RPMI8226 (cell line): ENCODE results near the gene LRRK1.

Experiments used
- DNase-seq: peaks from one replicate; pipeline ENCODE4 v3.0.0-alpha.2; 2015

Gene LRRK1

DNA sequence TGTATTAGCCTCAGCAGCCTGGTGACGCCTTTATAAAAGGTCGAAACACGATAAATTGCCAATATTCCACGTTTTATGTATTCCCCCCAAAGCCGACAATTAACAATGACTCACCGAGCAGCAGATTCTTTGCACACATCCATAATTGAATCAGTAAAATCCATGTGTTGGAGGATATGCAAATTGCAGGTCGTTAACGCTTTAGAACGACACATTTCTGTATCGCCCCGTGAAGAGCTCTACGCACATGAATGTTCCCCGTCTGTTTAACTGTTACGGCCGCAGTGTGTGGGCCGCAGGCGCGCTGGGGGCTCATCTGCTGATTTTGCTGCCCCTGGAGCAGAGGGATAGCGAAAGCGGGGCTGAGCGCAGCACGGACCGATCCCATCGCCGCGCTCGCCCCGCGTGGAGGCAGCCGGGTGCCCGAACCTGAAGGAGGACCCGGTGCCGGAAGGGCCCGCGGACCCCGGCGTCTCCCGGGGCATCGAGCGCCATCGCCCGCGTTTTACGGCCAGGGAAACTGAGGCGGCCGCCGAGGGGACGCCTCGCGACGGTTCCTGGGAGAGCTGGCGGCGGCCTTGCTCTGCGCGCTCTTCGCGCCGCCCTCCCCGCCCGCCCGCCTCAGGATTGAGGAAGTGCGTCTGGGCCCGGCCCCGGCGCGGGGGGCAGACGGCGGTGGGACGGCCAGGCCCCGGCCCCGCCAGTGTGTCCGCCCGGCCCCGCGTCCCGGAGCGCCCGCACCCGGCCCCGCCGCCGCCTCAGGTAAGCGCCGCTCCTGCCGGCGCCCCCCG, at the start of gene LRRK1:
LRRK1 (plus strand) TSS at position 668 of the 791 bp plus-strand sequence. CDS start 5,276 bp downstream, outside the sequence.
- DNase-seq = peak; percentile 72

DNA sequence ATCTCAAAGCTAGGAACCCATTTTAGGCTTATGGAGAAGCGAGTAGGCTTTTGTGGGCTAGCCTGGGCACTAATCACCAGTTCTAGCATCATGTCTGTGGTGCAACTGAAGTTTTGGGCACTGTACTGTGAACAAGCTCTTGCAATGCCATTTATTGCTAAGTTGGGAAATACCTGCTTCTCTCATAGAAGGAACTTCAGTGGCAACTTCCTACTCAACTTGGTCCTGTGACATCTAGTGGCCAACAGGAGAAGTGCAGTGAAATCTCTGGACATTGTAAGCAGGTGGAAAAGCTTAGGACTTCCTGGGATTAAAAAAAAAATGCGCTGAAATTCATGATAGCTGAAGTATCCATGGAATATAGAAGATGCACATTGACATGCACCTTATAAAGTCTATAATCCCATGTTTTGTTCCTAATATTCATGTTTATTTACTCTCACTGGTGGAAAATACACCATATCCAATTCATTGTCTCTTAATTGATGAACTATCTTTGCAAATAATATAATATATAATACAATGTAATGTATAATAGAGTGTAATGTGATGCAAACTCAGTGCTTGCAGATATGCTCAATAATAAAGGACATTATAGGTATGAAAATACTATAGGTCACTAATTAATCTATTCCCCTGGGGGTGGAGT, 46.0 kb upstream of the LRRK1 start:
- peak; percentile 74 for DNase-seq

GRCh38 chr15:100875495-100875894, 43.7 kb upstream of the LRRK1 start:
- no peak for DNase-seq

DNA sequence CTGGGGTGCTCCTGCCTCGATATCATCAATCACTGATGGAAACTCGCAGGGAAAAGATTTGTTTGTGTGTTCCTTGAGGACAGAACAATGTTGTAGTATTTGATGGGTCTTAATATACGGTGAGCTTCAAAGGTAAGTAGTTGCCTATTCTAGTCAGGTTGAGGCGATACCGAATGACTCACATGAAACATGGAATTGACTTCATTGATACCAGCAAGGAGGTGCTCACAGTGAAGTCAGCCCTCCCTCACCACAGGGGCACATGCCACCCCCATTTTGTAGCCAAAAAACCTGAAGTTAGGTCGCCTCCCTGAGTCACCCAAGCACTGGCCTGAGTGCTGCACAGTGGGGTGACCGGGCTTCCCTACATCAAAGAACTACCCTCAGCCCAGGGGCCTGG, 43.2 kb upstream of the LRRK1 start:
- DNase-seq = no peak

DNA sequence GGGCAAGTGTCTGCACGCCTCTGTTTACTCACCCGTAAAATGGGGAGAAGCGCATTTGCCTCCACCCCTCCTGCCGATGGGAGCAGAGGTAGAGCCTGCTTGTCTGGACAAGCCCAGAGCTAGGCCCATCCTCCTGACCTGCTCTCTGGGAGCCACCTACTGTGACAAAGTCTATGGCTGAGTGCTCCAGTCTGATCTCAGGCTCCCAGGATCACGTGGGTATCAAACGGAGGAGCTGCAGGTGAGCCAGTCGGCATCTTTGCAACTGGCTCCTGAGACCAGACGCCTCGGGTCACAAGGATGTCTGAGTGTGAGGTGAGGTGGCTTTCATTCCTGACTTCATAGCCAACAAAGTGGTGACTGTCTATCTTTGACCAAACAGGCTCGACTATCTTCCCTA, 41.6 kb upstream of the LRRK1 start:
- no peak for DNase-seq

DNA sequence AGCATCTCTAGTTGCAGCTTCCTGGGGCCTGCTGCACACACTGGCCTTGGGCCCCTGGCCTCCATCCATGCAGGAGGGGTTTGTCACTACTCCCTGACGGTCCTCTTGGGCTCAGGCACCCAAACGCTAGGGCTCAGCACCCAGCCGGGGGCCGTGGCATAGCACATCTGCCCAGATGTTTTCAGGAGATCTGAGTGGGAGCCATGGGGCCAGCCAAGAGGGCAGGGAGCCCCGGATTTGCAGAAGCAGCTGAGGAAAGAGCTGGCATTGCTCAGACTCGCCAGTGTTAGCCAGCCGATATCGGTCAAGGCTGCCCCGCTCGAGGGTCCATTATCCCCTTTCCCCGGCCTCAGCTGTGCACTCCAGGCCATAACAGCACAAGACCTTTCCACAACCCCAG, 41.0 kb upstream of the LRRK1 start:
- DNase-seq = no peak

DNA sequence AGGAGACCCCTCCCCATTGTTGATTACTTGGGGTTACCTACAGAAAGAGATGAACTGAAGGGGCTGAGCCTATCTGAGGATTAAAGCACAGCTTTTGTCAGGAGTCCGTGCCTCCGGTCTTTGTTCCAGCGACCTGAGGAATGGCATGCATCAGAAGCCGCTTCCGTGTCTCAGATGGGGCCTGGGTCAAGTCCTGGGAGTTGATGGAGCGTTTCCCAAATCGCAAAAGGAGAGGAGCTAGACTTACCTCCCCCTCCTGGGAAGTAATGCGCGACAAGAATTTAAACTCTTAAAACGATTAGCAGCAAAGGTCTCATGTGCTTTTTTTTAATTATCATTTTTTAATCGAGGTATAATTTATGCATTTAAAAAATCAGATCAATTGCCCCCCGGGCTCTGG, 40.5 kb upstream of the LRRK1 start:
- DNase-seq = no peak

- DNase-seq = no peak
These were observed 40.1 kb upstream of the LRRK1 start for GRCh38 chr15:100879061-100879463.

DNA sequence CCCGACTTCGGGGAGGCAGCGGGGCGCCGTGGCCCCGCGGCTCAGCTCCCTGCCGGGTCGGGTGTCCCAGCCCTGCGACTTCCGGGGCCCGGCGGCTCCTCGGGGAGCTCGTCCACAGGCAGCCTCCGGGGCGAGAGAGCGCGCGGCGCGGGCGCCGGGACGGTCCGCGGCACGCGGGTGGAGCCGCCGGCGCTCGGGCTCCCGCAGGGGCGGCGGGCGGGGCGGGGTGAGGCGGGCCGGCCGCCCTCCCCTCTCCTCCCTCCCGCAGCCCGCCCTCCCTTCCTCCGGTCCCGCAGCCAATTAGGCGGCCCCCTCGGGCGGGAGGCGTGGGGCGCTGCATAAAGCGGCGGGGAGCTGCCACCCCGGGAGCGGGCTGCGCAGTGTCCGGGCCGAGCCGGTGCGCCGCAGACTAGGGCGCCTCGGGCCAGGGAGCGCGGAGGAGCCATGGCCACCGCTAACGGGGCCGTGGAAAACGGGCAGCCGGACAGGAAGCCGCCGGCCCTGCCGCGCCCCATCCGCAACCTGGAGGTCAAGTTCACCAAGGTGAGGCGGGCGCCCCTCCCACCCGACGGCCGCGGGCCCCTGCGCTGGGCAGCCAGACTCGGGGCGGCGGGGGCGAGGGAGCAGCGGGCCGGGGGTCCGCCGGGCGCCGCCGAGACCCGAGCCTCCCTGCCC, 39.6 kb upstream of the LRRK1 start, which contains the start of gene ALDH1A3:
ALDH1A3 (plus strand) TSS at position 368 of the 675 bp plus-strand sequence; CDS start at position 445, 77 bp downstream.
- peak; percentile 37 for DNase-seq

DNA sequence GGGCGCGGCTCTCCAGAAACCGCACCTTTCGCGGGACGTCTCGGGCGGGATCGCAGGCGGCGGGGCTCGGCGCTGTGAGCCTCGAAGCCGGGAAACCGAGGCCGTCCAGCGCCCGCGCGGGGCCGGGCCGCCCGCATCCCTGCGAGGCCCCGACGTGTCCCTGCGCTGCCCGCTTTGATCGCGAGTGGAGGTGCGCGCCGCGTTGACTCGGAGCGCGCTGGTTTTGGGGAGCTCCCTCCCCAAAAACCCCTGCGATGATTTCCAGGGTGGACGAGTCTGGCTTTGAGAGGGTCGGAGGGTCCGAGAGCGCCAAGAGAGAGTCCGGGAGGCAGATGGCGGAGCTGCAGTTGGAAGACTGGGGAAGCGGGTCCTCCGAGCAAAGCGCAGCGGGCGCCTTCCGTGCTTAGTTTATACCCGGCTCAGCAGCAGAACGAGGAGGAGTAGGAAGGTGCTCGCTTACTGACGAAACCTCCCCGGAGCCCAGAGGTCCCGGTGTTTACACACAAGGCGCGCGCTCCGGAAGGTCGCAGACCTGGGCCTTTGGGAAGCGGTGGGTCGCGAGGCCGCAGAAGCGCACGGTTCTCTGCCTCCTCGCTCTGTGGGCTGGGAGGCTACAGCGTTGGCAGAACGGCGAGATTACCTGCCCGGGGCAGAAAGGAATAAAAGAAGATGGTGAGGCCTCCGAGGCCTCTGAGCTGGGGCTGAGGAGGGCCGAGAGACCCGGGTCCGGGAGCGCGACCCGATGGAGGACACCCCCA, 38.8 kb upstream of the LRRK1 start:
- no peak for DNase-seq

GRCh38 chr15:100880897-100881242, 38.3 kb upstream of the LRRK1 start:
- no peak for DNase-seq

DNA sequence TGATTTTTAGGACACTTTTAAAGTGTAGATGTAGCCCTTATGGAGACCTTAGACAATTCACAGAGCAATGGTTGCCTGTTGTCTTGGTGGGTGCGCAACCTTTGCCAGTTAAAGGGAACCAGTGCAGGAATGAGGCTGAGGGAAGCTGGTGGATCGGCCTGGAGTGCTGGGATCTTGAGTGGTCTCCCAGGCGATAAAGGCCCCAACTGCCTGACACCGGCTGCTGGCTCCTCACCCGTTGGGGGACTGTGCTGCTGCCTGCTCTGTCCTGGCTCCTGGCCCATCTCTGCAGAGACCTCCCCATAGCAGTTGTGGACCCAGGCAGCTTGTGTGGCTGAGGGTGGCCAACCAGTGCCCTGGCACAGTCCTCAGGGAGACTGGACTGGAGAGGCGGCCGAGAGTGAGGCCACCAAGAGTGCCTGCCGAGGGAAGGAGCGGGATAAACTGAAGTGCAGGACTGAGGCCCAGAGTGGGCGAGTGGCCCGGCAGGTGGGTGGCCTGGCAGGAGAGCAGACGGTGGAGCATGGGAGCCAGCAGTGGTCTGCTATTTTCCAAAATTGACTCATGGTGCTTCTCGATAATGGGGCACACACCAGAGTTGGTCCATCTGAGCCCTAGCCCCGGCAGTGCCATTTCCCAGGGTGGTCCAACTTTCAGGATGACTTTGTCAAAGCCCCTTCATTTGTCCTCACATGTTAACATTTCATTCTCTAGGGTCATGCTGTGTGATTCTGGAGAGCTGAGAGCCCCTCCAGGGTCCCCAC, 37.4 kb upstream of the LRRK1 start:
- DNase-seq = no peak

GRCh38 chr15:100885116-100885515, 34.0 kb upstream of the LRRK1 start:
- no peak for DNase-seq

DNA sequence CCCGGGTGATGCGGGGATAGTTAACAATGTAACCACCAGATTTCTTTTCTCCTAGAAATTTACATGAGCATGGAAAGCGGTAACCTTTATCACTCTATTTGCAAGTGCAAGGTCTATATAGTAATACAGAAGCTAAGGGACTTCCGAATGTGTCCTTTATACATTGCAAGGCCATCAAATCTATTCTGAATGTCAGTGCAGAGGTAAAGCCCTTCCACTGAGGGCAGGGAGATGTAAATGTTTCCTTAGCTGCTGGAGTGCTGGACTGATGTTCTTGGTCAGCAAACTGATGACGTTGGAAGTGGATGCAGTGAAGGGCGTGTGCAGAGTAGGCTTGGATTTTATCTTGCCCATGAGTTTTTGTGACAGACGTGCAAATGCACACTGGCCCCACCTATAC, 33.3 kb upstream of the LRRK1 start:
- no peak for DNase-seq

GRCh38 chr15:100887211-100887913, 31.8 kb upstream of the LRRK1 start:
- no peak for DNase-seq

DNA sequence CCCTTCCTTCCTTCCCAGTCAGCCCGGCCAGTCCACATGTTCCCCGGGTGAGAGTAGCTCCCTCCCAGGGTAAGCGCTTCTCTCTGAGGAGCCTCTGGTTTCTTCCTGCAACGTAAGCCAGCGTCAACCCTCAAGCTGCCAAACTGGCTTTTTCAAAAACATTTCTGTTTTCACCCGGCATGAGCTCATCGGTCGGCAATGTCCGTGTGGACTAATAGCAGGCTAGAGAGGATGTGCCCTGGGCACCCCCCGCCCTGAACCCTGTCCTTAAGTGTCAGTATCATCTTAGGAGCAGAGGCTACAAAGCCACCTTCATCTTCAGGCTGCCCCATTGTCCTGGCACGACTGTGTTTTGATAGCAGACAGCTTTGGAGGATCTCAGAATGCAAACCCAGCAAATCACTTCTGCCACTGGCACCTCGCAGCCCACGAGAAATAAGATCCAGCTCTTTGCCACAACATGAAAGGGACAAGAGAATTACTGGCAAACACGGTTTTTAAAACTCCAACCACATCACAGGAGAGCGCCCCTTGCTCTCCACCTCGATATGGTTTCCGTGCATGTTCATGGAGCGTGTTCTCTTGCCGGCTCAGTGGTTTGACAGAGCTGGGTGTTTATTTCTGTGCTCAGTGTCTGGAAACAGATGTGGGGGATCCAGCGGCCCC, 29.6 kb upstream of the LRRK1 start:
- DNase-seq = no peak

- no peak for DNase-seq
These were observed 29.0 kb upstream of the LRRK1 start for GRCh38 chr15:100890051-100890720.

DNA sequence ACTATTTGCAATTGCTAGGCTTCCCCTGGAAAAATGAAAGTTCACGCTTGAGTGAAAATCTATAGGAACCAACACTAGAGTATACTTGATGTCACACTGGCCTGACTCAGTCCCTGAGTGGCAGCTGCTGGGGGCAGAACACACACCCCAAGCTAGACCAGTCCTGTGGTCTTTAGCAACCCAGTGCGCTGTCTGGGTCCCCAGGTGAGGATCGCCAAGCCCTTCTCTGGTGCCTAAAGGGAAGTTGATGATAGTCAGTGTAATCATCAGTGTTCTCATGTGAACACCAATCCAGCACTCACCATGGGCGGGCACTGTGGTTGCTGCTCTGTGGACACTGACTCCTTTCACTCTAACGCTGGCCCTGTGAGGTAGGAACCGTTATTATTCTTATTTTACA, 28.3 kb upstream of the LRRK1 start:
- DNase-seq = no peak

- DNase-seq = no peak
These were observed 27.7 kb upstream of the LRRK1 start for GRCh38 chr15:100891307-100892012.

- no peak for DNase-seq
These were observed 27.2 kb upstream of the LRRK1 start for GRCh38 chr15:100892013-100892355.
